ENCODE data around the gene LBR.

LBR gene

DNA sequence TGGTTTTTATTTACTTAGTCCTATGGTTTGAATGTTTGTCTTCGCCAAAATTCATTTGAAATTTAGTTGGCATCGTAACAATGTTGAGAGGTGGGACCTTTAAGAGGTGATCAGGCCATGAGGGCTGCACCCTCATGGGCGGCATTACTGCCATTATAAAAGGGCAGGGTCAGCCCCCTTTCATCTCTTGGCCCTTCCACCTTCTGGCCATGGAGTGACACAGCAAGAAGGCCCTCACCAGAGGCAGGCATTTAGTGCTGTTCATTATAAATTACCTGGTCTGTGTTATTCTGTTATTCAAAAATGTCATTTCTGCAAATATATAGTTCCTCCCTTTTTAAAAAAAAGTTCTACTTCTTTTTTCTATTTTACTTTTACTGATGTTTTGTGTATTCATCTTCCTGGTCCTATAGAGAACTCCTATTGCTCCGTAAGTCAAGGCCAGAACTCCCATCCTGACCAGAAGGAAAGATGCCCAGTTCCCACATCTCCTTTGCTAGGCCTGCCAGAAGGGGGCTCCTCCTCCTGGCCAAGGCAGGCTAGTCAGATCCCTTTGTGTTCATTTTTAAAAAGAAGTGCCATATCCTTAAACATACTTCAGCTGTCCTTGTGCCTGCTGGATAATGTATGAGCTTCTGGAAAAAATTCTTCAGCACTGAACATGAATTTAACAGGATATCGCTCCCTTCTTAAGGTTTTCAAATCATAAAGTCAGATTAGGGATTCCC is 10.0 kb upstream of the LBR start:
- no peaks in the 10 kb centered on the region for H3K27me3 ChIP-seq (ENCODE audit: low read length)
- no peaks in the 10 kb centered on the region for H3K36me3 ChIP-seq (ENCODE audit: low read length)
- no peaks in the 10 kb centered on the region for H4K20me1 ChIP-seq (ENCODE audit: low read depth, low read length)
- no peak overlapping the region for H2AFZ ChIP-seq (ENCODE audit: low read depth, low read length, severe bottlenecking)
- H3K4me3 ChIP-seq (ENCODE audit: insufficient read depth, low read length, poor library complexity, severe bottlenecking): no peak overlapping the region
- H3K9me3 ChIP-seq (ENCODE audit: insufficient read depth, low read length): no peaks in the 10 kb centered on the region
- no peaks in the 10 kb centered on the region for H3K79me2 ChIP-seq (ENCODE audit: insufficient read depth, low read length)
- H3K9me2 ChIP-seq (replicated peaks; ENCODE audit: insufficient read depth, low read length): no peaks in the 10 kb centered on the region
- peaks cover 35% of the 10 kb centered on the region for H3F3A ChIP-seq (ENCODE audit: insufficient read depth)
- H3K4me2 ChIP-seq (ENCODE audit: low read depth, low read length, poor library complexity, severe bottlenecking): no peak overlapping the region
- peak overlapping the region; percentile 23 for H3K27ac ChIP-seq (ENCODE audit: low read depth, low read length)
- TF ChIP-seq, protein P1, sequence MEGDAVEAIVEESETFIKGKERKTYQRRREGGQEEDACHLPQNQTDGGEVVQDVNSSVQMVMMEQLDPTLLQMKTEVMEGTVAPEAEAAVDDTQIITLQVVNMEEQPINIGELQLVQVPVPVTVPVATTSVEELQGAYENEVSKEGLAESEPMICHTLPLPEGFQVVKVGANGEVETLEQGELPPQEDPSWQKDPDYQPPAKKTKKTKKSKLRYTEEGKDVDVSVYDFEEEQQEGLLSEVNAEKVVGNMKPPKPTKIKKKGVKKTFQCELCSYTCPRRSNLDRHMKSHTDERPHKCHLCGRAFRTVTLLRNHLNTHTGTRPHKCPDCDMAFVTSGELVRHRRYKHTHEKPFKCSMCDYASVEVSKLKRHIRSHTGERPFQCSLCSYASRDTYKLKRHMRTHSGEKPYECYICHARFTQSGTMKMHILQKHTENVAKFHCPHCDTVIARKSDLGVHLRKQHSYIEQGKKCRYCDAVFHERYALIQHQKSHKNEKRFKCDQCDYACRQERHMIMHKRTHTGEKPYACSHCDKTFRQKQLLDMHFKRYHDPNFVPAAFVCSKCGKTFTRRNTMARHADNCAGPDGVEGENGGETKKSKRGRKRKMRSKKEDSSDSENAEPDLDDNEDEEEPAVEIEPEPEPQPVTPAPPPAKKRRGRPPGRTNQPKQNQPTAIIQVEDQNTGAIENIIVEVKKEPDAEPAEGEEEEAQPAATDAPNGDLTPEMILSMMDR (IDR thresholded peaks at IDR 0.05; ENCODE audit: insufficient read depth, low read length, poor library complexity, severe bottlenecking): no peak
- no peak for TF ChIP-seq EZH2phosphoT487 (conservative IDR thresholded peaks at IDR 0.05; ENCODE audit: low read length)
- H3K9ac ChIP-seq (ENCODE audit: low read length): no peak overlapping the region

DNA sequence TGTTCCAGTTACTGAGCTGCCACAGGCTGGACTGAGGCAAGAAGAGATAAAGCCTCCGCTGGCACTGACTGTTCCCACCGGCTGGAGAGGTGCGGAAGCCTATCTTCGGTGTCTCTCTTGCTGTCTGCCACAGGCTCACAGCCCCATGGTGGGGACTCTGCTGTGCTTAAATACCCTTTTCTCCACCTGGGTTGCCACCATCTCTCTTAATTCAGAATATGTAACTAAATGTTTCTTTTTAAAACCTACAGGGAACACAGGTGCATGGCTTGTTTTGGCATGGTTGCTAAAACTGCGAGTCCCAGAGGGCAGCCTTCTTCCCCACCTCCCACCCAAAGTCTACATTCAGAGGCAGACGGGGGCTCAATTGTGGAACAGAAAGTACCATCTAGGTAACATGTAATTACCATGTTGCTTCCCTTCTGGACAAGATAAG is 8.1 kb upstream of the LBR start:
- peak overlapping the region; percentile 85 for H2AFZ ChIP-seq (ENCODE audit: low read depth, low read length, severe bottlenecking)
- H3K9me3 ChIP-seq (ENCODE audit: insufficient read depth, low read length): no peaks in the 10 kb centered on the region
- H4K20me1 ChIP-seq (ENCODE audit: low read depth, low read length): no peaks in the 10 kb centered on the region
- no peaks in the 10 kb centered on the region for H3K79me2 ChIP-seq (ENCODE audit: insufficient read depth, low read length)
- TF ChIP-seq, protein P1 (IDR thresholded peaks at IDR 0.05; ENCODE audit: insufficient read depth, low read length, poor library complexity, severe bottlenecking): no peak
- no peak for TF ChIP-seq EZH2phosphoT487 (conservative IDR thresholded peaks at IDR 0.05; ENCODE audit: low read length)
- H3F3A ChIP-seq (ENCODE audit: insufficient read depth): peaks cover 35% of the 10 kb centered on the region
- H3K4me3 ChIP-seq (ENCODE audit: insufficient read depth, low read length, poor library complexity, severe bottlenecking): peak overlapping the region; percentile 18
- peak overlapping the region; percentile 88 for H3K27ac ChIP-seq (ENCODE audit: low read depth, low read length)
- H3K27me3 ChIP-seq (ENCODE audit: low read length): no peaks in the 10 kb centered on the region
- no peaks in the 10 kb centered on the region for H3K36me3 ChIP-seq (ENCODE audit: low read length)
- no peaks in the 10 kb centered on the region for H3K9me2 ChIP-seq (replicated peaks; ENCODE audit: insufficient read depth, low read length)
- H3K4me2 ChIP-seq (ENCODE audit: low read depth, low read length, poor library complexity, severe bottlenecking): peak overlapping the region; percentile 72
- peak overlapping the region; percentile 52 for H3K9ac ChIP-seq (ENCODE audit: low read length)

DNA sequence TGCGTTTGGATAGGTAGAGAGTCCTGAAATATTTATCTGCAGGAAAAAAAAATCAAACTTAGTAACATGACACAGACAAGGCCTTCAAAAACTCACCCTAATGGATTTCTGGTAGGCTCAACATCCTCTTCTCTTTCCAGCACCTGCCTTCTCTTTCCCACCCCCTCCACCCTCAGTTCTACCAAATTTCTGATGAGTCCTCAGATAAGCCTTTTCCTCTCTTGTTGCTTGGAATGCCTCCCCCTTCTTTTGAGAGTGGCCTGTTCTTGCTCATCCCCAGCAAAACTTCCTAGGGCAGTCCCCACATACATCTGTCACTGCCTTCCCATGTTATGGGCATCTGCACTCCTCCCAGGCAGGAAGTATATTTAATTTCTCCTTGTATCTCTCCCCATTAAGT is 7.6 kb upstream of the LBR start:
- Histone ChIP-seq H4K20me1 (ENCODE audit: low read depth, low read length) (no peaks in the 10 kb centered on the region), H3K27me3 (ENCODE audit: low read length) (no peaks in the 10 kb centered on the region), H3F3A (ENCODE audit: insufficient read depth) (peaks cover 37% of the 10 kb centered on the region), H3K9me3 (ENCODE audit: insufficient read depth, low read length) (no peaks in the 10 kb centered on the region), H2AFZ (ENCODE audit: low read depth, low read length, severe bottlenecking) (peak overlapping the region; percentile 85), H3K9ac (ENCODE audit: low read length) (peak overlapping the region; percentile 52), H3K4me2 (ENCODE audit: low read depth, low read length, poor library complexity, severe bottlenecking) (peak overlapping the region; percentile 72), H3K4me3 (ENCODE audit: insufficient read depth, low read length, poor library complexity, severe bottlenecking) (peak overlapping the region; percentile 18), H3K9me2 (replicated peaks; ENCODE audit: insufficient read depth, low read length) (no peaks in the 10 kb centered on the region), H3K79me2 (ENCODE audit: insufficient read depth, low read length) (no peaks in the 10 kb centered on the region), H3K36me3 (ENCODE audit: low read length) (no peaks in the 10 kb centered on the region), H3K27ac (ENCODE audit: low read depth, low read length) (peak overlapping the region; percentile 88)
- TF ChIP-seq, protein P1 (IDR thresholded peaks at IDR 0.05; ENCODE audit: insufficient read depth, low read length, poor library complexity, severe bottlenecking): no peak
- no peak for TF ChIP-seq EZH2phosphoT487 (conservative IDR thresholded peaks at IDR 0.05; ENCODE audit: low read length)
